OCI-LY7 (cell line): ENCODE data around the gene GSC2. TPM values are rescaled to one million over a fixed set of nuclear protein-coding genes. Genes with fewer than 3 reads are reported as not detected.
A peak's percentile ranks its signal among the peaks of the same experiment; 100 is the strongest.

ENCODE experiments used
- BruUV-seq: library from RNA; stranded (reverse); fragments of 400-500 nt; replicated peaks from 2 replicates; lab custom pipeline; 2021; lab: Mats Ljungman, UMichigan
- CTCF ChIA-PET: fragments of 300-600 bp; sonication (Branson Sonifier 250); formaldehyde crosslinking; loops from one replicate; lab custom pipeline; 2022; ENCODE audit warnings: antibody characterized with exemption; ENCODE audit not compliant: unreplicated experiment; lab: Charles Lee
- POLR2A ChIA-PET: fragments of 300-600 bp; sonication (Branson Sonifier 250); formaldehyde crosslinking; loops from one replicate; lab custom pipeline; 2022; ENCODE audit warnings: antibody characterized with exemption; lab: Charles Lee
- DNase-seq: peaks from one replicate; pipeline ENCODE4 v3.0.0-alpha.2; 2015; ENCODE audit warnings: low spot score
- H2AFZ ChIP-seq: fragments of 200-600 bp; sonication (generic), shearing (Covaris generic); 2 replicates; pipeline ENCODE4 v1.6.1; 2014; ENCODE audit warnings: mild to moderate bottlenecking, antibody characterized with exemption, low read length, moderate library complexity
- H3K27ac ChIP-seq: fragments of 200-600 bp; sonication (generic); 2 replicates; pipeline ENCODE4 v1.5.1; 2014; ENCODE audit warnings: mixed run types, low read depth, mild to moderate bottlenecking, moderate library complexity, low read length, inconsistent platforms; ENCODE audit not compliant: poor library complexity, severe bottlenecking
- H3K36me3 ChIP-seq: fragments of 200-600 bp; sonication (generic); 2 replicates; pipeline ENCODE4 v1.6.1; 2014; ENCODE audit warnings: mild to moderate bottlenecking, antibody characterized with exemption, low read length, moderate library complexity, mixed read lengths; ENCODE audit not compliant: insufficient read depth
- H3K4me1 ChIP-seq: fragments of 200-600 bp; sonication (generic); 2 replicates; pipeline ENCODE4 v1.5.1; 2014; ENCODE audit warnings: mild to moderate bottlenecking, low read length; ENCODE audit not compliant: insufficient read depth, poor library complexity, severe bottlenecking
- H3K4me2 ChIP-seq: fragments of 200-600 bp; sonication (generic); 2 replicates; pipeline ENCODE4 v1.6.1; 2014; ENCODE audit warnings: mild to moderate bottlenecking, low read length
- H3K4me3 ChIP-seq: fragments of 200-600 bp; sonication (generic); 2 replicates; pipeline ENCODE4 v1.5.1; 2014; ENCODE audit warnings: mild to moderate bottlenecking, low read depth, low read length; ENCODE audit not compliant: poor library complexity, severe bottlenecking
- H3K79me2 ChIP-seq: fragments of 200-600 bp; sonication (generic); 2 replicates; pipeline ENCODE4 v1.6.1; 2016; ENCODE audit warnings: low read depth, mild to moderate bottlenecking, low read length, moderate library complexity, mixed read lengths; ENCODE audit not compliant: insufficient read depth
- H3K9me2 ChIP-seq: fragments of 200-600 bp; sonication (generic); 2 replicates; pipeline ENCODE4 v1.6.1; 2016; ENCODE audit warnings: mild to moderate bottlenecking, low read length, mixed read lengths; ENCODE audit not compliant: insufficient read depth
- H3K9me3 ChIP-seq: fragments of 200-600 bp; sonication (generic); 2 replicates; pipeline ENCODE4 v1.6.1; 2014; ENCODE audit warnings: mild to moderate bottlenecking, mixed run types, low read length, mixed read lengths
- H4K20me1 ChIP-seq: fragments of 200-600 bp; sonication (generic); 2 replicates; pipeline ENCODE4 v1.6.1; 2014; ENCODE audit warnings: mild to moderate bottlenecking, antibody characterized with exemption, low read length, moderate library complexity, mixed read lengths; ENCODE audit not compliant: insufficient read depth
- CTCF ChIP-seq: fragments of 200-600 bp; sonication (generic); conservative IDR thresholded peaks from 2 replicates; pipeline ENCODE4 v1.5.1; 2014; ENCODE audit warnings: mild to moderate bottlenecking, antibody characterized with exemption, low read length, moderate library complexity, mixed read lengths
- EZH2phosphoT487 ChIP-seq: fragments of 200-600 bp; sonication (generic); IDR thresholded peaks from 2 replicates; pipeline ENCODE4 v1.6.1; 2018; ENCODE audit warnings: low read depth, borderline replicate concordance, mild to moderate bottlenecking, mixed run types, antibody characterized with exemption, low read length, moderate library complexity, mixed read lengths
- intact Hi-C: fragments of 100-400 bp; cut with micrococcal nuclease; formaldehyde crosslinking; loops from one replicate; pipeline ENCODE4 v1.10.0; 2022; ENCODE audit not compliant: unreplicated experiment
- total RNA-seq, 2 experiments: library from RNA; depleted of rRNA in 1 of 2; stranded (reverse); fragments of >200 nt in 1 of 2; shearing (Covaris generic) in 1 of 2; gene quantifications; 2 replicates each; pipeline ENCODE4 v1.2.3, GENCODE V29; 2014 to 2022

The GSC2 gene
- total RNA-seq, 2 experiments from 2014 or later: not detected

- Histone ChIP-seq H3K4me3 (peak overlapping the region; percentile 97), H3K79me2 (peaks cover 48% of the 10 kb centered on the region), H3K9me3 (no peaks in the 10 kb centered on the region), H3K4me2 (peak overlapping the region; percentile 96), H4K20me1 (0 out of 2 replicates have a peak, but pooled peaks cover 5% of the 10 kb centered on the region), H2AFZ (no peak overlapping the region), H3K4me1 (peaks cover 61% of the 10 kb centered on the region), H3K36me3 (peaks cover 22% of the 10 kb centered on the region; the same call in 1 of the 2 replicates), H3K9me2 (no peaks in the 10 kb centered on the region), H3K27ac (peak overlapping the region; percentile 65)
- no TSS peak for BruUV-seq
- POLR2A ChIA-PET: interaction anchor here (0.9 to 1.5 kb wide), 6 partner anchors 8 to 309 kb away, joined by 3 to 6 read pairs (median 4); partner anchors contain the start of genes CDC45 and ESS2
- DNase-seq: peak; percentile 83
- intact Hi-C loops: loop anchor here (5.0 kb wide), 3 partner anchors 118 to 273 kb away; partner anchors contain the start of genes C22orf39, CLTCL1, HIRA and MRPL40
- CTCF ChIA-PET: interaction anchor here (0.6 to 0.9 kb wide), 4 partner anchors 9 to 130 kb away, joined by 3 to 4 read pairs (median 3); partner anchors contain the start of gene ESS2
- no peak for TF ChIP-seq EZH2phosphoT487
- no peak for TF ChIP-seq CTCF
Observed at GRCh38 chr22:19174106-19175025, 24.3 kb upstream of the GSC2 start.

DNA sequence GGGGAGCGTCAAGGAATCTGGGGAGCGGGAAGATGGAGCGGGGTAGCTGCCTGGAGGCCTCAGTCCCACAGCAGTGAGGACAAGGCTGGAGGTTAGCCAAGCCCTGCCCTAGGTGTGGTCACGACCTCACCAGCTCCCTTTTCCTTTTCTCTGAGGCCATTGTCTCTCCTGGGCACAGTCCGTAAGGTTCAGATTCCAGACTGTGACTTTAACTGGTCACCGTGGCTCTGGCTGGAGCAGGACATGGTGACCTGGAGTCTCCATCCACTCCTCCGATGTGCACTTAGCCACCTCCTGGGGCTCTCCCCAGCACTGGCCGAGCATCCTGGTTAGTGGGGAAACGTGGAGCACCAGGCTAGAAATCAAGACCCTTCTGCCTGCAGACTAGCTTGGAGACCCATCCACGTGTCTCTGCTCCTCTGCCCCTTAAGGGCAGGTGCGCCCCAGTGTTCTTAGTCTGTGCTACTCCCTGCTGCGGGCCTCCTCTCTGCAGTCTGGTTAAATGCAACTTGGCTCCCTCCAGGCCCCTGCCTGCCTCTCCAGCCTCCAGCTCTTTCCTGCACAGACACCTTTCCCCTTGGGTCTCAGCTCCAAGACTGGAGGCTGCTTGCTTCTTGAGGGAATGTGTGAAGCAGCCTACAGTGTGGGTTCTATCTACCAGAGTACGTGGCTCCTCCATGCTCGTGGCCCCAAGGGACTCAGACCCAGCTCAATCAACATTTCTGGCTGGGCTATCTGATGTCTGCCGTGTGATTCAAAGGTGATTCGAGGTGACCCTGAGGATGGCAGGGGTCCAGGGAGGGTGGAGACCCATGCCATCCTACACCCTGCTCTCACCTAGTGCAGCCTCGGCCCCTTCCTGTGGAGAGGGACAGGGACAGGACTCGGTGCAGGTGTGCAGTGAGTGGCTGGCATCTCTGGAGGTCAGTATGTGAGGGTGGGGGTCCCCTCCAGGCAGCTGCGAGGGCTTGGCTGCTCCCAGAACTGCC is 23.2 kb upstream of the GSC2 start:
- ChIA-PET CTCF (interaction anchor here (0.7 to 0.9 kb wide), 2 partner anchors 29 to 115 kb away, joined by 3 to 4 read pairs; partner anchors contain the start of gene ESS2), POLR2A (interaction anchor here (0.8 to 1.5 kb wide), 7 partner anchors 9 to 310 kb away, joined by 3 to 6 read pairs (median 4); partner anchors contain the start of genes CDC45 and ESS2)
- Histone ChIP-seq H3K79me2 (peaks cover 48% of the 10 kb centered on the region), H3K9me2 (no peaks in the 10 kb centered on the region), H2AFZ (no peak overlapping the region), H4K20me1 (0 out of 2 replicates have a peak, but pooled peaks cover 5% of the 10 kb centered on the region), H3K9me3 (no peaks in the 10 kb centered on the region), H3K4me1 (peaks cover 55% of the 10 kb centered on the region), H3K36me3 (peaks cover 22% of the 10 kb centered on the region; the same call in 1 of the 2 replicates), H3K4me2 (peak overlapping the region; percentile 96), H3K4me3 (peak overlapping the region; percentile 97), H3K27ac (peak overlapping the region; percentile 65)
- TF ChIP-seq EZH2phosphoT487 (no peak), CTCF (no peak)
- intact Hi-C loops: no loop called here
- BruUV-seq: no TSS peak
- peak; percentile 49 for DNase-seq
